NT2/D1 (cell line): Measurements from ENCODE around the gene SDK1.

Experiments
- DNase-seq: peaks from one replicate; pipeline ENCODE4 v3.0.0-alpha.2; 2011; ENCODE audit warnings: low read depth, low spot score
- H3K27me3 ChIP-seq: 2 replicates; pipeline ENCODE4 v1.6.0; 2011; ENCODE audit warnings: mild to moderate bottlenecking; ENCODE audit not compliant: insufficient read length, insufficient read depth
- H3K36me3 ChIP-seq: 2 replicates; pipeline ENCODE4 v1.6.1; 2011; ENCODE audit warnings: mild to moderate bottlenecking, low read length, mixed read lengths; ENCODE audit not compliant: insufficient read depth, insufficient read length
- H3K4me1 ChIP-seq: 2 replicates; pipeline ENCODE4 v1.5.1; 2011; ENCODE audit not compliant: insufficient read depth, insufficient read length
- H3K4me3 ChIP-seq: 2 replicates; pipeline ENCODE4 v1.5.1; 2011; ENCODE audit warnings: low read depth; ENCODE audit not compliant: insufficient read length
- H3K9ac ChIP-seq: 2 replicates; pipeline ENCODE4 v1.6.0; 2011; ENCODE audit warnings: low read depth; ENCODE audit not compliant: insufficient read length
- H3K9me3 ChIP-seq: 2 replicates; pipeline ENCODE4 v1.5.1; 2011; ENCODE audit warnings: mild to moderate bottlenecking, low read length; ENCODE audit not compliant: insufficient read depth
- SUZ12 ChIP-seq: IDR thresholded peaks from 2 replicates; pipeline ENCODE4 v1.6.1; 2011; ENCODE audit not compliant: insufficient read length, insufficient read depth; ENCODE audit errors: extremely low read depth
- YY1 ChIP-seq: IDR thresholded peaks from 2 replicates; pipeline ENCODE4 v1.6.1; 2011; ENCODE audit not compliant: insufficient read length, insufficient read depth
- ZNF274 ChIP-seq: IDR thresholded peaks from 2 replicates; pipeline ENCODE4 v1.6.1; 2011; ENCODE audit warnings: mild to moderate bottlenecking, low read depth, low read length

SDK1 gene

GRCh38 chr7:3908153-3908552 lies 607.1 kb downstream of the SDK1 start:
- no peak for TF ChIP-seq SUZ12
- no peak for TF ChIP-seq YY1
- no peak for TF ChIP-seq ZNF274
- DNase-seq, result no peak
- no peaks in the 10 kb centered on the region for H3K27me3 ChIP-seq
- H3K4me3 ChIP-seq, result no peak overlapping the region
- H3K9me3 ChIP-seq, result peaks cover 9% of the 10 kb centered on the region; the same call in 1 of the 2 replicates
- no peaks in the 10 kb centered on the region for H3K36me3 ChIP-seq
- H3K4me1 ChIP-seq, result no peaks in the 10 kb centered on the region
- no peak overlapping the region for H3K9ac ChIP-seq

DNA sequence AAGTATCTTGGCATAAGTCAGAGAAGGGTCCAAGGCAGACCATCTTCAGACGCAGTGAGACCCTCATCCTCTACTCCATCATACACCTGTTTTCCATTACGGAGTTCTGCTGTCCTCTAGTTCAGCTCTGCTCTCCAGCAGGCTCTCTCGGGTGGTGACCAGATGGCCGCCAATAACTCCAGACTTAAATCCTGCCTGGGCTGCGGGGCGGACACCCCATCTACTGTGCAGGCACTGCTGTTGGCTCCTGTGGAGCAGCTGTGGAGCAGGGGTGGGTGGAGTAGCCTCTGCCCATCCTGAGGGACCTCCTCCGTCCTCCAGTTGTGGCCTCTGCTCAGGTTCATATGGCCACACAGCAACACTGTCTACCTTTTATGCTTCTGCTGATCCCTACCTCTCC lies 608.1 kb downstream of the SDK1 start:
- Histone ChIP-seq H3K27me3 (no peaks in the 10 kb centered on the region), H3K9me3 (peaks cover 9% of the 10 kb centered on the region; the same call in 1 of the 2 replicates), H3K4me3 (no peak overlapping the region), H3K9ac (no peak overlapping the region), H3K36me3 (no peaks in the 10 kb centered on the region), H3K4me1 (no peaks in the 10 kb centered on the region)
- TF ChIP-seq SUZ12 (no peak), YY1 (no peak), ZNF274 (no peak)
- no peak for DNase-seq

DNA sequence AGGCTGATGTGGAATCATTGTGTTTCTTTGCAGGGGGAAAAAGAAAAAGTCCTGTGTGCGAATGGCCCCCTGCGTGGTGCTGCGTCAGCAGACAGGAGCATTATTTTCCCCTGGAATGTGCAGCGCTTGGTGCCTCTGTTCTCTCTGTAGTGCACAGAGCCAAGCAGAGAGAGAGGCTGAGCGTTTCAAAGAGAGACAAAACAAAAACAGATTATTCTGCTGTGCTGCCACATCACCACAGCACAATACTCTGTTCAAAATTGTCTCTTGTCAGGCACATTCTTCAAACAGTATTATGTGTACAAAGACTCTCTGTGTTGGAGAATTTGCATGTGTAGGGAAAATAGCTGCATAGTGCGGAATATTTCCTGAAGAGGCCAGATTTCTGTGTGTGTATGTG lies 609.0 kb downstream of the SDK1 start:
- H3K4me1 ChIP-seq, result no peaks in the 10 kb centered on the region
- H3K36me3 ChIP-seq, result no peaks in the 10 kb centered on the region
- no peak overlapping the region for H3K9ac ChIP-seq
- H3K9me3 ChIP-seq, result peaks cover 9% of the 10 kb centered on the region; the same call in 1 of the 2 replicates
- no peak overlapping the region for H3K4me3 ChIP-seq
- TF ChIP-seq ZNF274 (no peak), YY1 (no peak)
- no peak for DNase-seq
- H3K27me3 ChIP-seq, result no peaks in the 10 kb centered on the region

GRCh38 chr7:3911685-3912084 lies 610.6 kb downstream of the SDK1 start:
- TF ChIP-seq SUZ12, result no peak
- TF ChIP-seq YY1, result no peak
- TF ChIP-seq ZNF274, result no peak
- Histone ChIP-seq H3K27me3 (no peaks in the 10 kb centered on the region), H3K36me3 (no peaks in the 10 kb centered on the region), H3K4me3 (no peak overlapping the region), H3K4me1 (no peaks in the 10 kb centered on the region), H3K9ac (no peak overlapping the region), H3K9me3 (peaks cover 9% of the 10 kb centered on the region; the same call in 1 of the 2 replicates)
- no peak for DNase-seq

DNA sequence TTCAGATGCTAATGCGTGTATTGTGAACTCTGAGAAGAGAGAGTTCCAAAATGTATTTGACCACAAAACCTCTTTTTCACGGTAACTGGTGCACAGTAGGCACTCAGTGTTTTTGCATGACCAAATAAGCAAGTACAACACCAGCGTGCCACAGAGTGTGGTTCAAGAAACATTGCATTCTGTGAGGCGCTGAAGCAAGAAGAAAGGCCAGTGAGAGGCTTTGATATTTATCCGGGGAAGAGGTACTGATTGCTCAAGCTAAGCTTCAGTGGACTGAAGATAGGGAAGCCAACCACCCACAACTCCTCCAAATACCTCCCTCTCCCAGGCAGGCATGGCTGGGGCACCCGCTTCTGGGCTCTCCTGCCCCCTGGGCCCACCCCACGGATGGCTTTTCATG lies 611.2 kb downstream of the SDK1 start:
- DNase-seq, result no peak
- Histone ChIP-seq H3K4me1 (no peaks in the 10 kb centered on the region), H3K27me3 (no peaks in the 10 kb centered on the region), H3K36me3 (no peaks in the 10 kb centered on the region), H3K9me3 (peaks cover 9% of the 10 kb centered on the region; the same call in 1 of the 2 replicates), H3K9ac (no peak overlapping the region), H3K4me3 (no peak overlapping the region)
- TF ChIP-seq ZNF274 (no peak), SUZ12 (no peak), YY1 (no peak)

DNA sequence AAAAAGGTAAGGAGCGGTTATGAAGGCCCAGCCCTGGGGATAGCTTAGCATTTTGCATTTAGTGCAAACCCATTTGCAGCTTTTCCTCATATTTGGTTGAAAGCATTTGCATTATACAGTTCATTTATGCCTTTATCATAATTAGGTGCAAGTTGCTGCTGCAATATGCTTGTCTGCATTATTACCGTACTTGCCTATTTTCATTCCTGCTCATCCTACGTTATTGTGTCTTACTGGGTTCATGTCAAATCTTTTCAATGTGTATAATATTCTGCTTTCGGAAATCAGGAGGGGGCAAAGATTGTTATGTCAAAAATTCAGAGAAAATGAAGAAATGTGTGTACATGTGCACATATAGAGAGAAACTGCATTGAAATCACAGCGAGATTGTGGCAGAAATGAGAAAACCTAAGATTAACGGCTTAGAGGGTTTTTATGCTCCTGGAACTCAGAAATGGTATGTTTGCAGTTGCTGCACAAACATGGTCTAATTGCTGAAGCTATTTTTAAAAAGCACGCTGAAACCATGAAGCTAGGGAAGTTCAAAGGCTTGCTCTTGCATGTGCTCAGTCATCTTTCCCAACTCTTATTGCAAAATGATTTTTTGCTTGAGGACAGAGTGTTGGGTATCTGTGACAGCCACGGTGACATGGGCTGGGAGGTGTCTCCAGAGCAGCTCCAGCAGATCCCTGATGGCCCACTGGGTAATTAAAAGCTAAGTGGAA lies 613.2 kb downstream of the SDK1 start:
- no peak overlapping the region for H3K9ac ChIP-seq
- TF ChIP-seq ZNF274 (no peak), YY1 (no peak), SUZ12 (no peak)
- no peaks in the 10 kb centered on the region for H3K27me3 ChIP-seq
- no peaks in the 10 kb centered on the region for H3K4me1 ChIP-seq
- H3K36me3 ChIP-seq, result no peaks in the 10 kb centered on the region
- DNase-seq, result no peak
- H3K4me3 ChIP-seq, result no peak overlapping the region
- H3K9me3 ChIP-seq, result peaks cover 9% of the 10 kb centered on the region; the same call in 1 of the 2 replicates

DNA sequence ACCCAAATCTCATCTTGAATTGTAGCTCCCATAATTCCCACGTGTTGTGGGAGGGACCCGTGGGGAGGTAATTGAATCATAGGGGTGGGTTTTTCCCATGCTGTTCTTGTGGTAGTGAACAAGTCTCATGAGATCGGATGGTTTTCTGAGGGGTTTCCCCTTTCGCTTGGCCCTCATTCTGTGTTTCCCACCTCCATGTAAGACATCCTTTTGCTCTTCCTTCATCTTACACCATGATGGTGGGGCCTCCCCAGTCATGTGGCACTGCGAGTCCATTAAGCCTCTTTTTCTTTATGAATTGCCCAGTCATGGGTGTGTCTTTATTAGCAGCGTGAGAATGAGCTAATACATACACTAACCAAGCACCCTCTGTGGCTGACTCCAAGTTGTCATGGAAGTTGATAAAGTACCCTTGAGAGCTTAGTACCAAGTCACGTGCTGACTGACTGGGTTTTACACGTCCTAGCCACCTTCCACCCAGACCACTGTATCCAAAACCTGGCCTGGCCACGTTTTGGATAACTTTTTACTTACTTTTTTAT lies 614.4 kb downstream of the SDK1 start:
- H3K9me3 ChIP-seq, result peaks cover 9% of the 10 kb centered on the region; the same call in 1 of the 2 replicates
- H3K27me3 ChIP-seq, result no peaks in the 10 kb centered on the region
- H3K36me3 ChIP-seq, result no peaks in the 10 kb centered on the region
- H3K4me1 ChIP-seq, result no peaks in the 10 kb centered on the region
- DNase-seq, result no peak
- no peak for TF ChIP-seq SUZ12
- no peak for TF ChIP-seq YY1
- no peak for TF ChIP-seq ZNF274
- no peak overlapping the region for H3K4me3 ChIP-seq
- H3K9ac ChIP-seq, result no peak overlapping the region
